SK-N-SH treated with all-trans-retinoic acid at 6 μM for 48 hours (cell line): ENCODE data around the gene TBXAS1.

ENCODE experiments used
- CREB5 ChIP-seq: fragments of 250-450 bp; sonication (Bioruptor Pico); IDR thresholded peaks from 2 replicates; pipeline ENCODE4 v1.5.1; 2020; ENCODE audit warnings: low read depth, mild to moderate bottlenecking, moderate library complexity
- CSDC2 ChIP-seq: fragments of 250-450 bp; sonication (Bioruptor Pico); IDR thresholded peaks from 2 replicates; pipeline ENCODE4 v1.5.0; 2020; ENCODE audit warnings: mild to moderate bottlenecking, moderate library complexity
- ESRRG ChIP-seq: fragments of 250-450 bp; sonication (Bioruptor Pico); IDR thresholded peaks from 2 replicates; pipeline ENCODE4 v1.6.1; 2021; ENCODE audit warnings: mild to moderate bottlenecking
- RARB ChIP-seq: fragments of 250-450 bp; sonication (Bioruptor Pico); IDR thresholded peaks from 2 replicates; pipeline ENCODE4 v1.8.0; 2021; ENCODE audit warnings: mild to moderate bottlenecking, moderate library complexity
- SNAI2 ChIP-seq: fragments of 250-450 bp; sonication (Bioruptor Pico); IDR thresholded peaks from 2 replicates; pipeline ENCODE4 v1.5.0; 2020; ENCODE audit warnings: mild to moderate bottlenecking, moderate library complexity

- no peak for TF ChIP-seq RARB (CRISPR knock-in tag)
- TF ChIP-seq SNAI2 (CRISPR knock-in tag), result no peak
- TF ChIP-seq ESRRG (CRISPR knock-in tag), result no peak
- TF ChIP-seq CREB5 (CRISPR knock-in tag), result no peak
- no peak for TF ChIP-seq CSDC2
These were observed 95.4 kb downstream of the TBXAS1 start for GRCh38 chr7:139924461-139924860.
